ENCODE data around the gene C9orf57. TPM values are rescaled to one million over a fixed set of nuclear protein-coding genes. Genes with fewer than 3 reads are reported as not detected.

The C9orf57 gene
- total RNA-seq, 4 donors from 2014 or later: not detected

DNA sequence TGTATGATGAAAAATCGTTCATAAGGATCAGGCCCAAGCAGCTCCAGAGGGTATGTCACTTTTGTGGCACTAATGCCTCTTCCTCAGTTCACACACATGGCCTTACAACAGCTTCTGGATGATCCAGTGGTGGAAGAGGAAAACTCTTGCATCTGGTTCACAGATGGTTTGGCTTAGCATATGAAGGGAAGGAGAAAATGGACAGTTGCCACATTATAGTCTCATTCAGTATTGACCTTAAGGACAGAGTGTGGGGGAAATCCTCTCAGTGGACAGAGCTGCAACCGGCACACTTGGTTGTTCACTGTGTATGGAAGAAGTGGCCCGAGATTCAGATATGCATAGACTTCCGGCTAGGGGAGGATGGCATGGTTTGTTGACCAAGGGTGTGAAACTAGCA is 22.8 kb downstream of the C9orf57 start:
- H3K4me3 ChIP-seq (ENCODE audit: low read depth, poor library complexity, severe bottlenecking): no peak overlapping the region
- TF ChIP-seq POLR2A (IDR thresholded peaks at IDR 0.05): no peak
- TF ChIP-seq, protein P1, sequence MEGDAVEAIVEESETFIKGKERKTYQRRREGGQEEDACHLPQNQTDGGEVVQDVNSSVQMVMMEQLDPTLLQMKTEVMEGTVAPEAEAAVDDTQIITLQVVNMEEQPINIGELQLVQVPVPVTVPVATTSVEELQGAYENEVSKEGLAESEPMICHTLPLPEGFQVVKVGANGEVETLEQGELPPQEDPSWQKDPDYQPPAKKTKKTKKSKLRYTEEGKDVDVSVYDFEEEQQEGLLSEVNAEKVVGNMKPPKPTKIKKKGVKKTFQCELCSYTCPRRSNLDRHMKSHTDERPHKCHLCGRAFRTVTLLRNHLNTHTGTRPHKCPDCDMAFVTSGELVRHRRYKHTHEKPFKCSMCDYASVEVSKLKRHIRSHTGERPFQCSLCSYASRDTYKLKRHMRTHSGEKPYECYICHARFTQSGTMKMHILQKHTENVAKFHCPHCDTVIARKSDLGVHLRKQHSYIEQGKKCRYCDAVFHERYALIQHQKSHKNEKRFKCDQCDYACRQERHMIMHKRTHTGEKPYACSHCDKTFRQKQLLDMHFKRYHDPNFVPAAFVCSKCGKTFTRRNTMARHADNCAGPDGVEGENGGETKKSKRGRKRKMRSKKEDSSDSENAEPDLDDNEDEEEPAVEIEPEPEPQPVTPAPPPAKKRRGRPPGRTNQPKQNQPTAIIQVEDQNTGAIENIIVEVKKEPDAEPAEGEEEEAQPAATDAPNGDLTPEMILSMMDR (IDR thresholded peaks at IDR 0.05): no peak
- WGBS, 2 donors: 59 to 60% methylated on average over 4 of the region's 4 CpGs
- DNase-seq (ENCODE audit: low spot score in 2 of 2): no peak
- intact Hi-C loops (cut with DNase I; ENCODE audit: low total_unique reads): loop anchor here (5.0 kb wide), 1 partner anchor 235 kb away; no protein-coding TSS in a partner anchor

DNA sequence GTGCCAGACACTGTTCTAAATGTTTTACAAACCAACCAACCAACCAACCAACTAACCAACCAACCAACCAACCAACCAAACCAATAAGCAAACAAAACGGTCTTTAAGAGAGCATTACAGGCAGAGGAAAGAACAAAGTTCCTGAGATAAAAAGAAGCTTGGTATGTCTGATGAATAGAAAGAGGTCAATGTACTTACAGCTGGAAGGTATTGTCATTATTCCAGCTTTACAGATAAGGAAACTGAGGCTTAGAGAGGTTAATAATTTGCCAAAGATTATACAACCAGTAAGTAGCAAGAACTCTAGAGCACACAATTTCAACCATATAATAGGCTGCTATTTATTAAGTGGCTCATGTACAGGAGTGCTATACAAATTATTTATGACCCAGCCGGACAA is 29.6 kb downstream of the C9orf57 start:
- intact Hi-C loops (cut with DNase I; ENCODE audit: low total_unique reads): no loop called here
- TF ChIP-seq POLR2A (IDR thresholded peaks at IDR 0.05): no peak
- TF ChIP-seq, protein P1 (IDR thresholded peaks at IDR 0.05): no peak
- WGBS, 2 donors: 84 to 90% methylated on average over 2 of the region's 2 CpGs
- no peak for DNase-seq (ENCODE audit: low spot score in 2 of 2)
- no peak overlapping the region for H3K4me3 ChIP-seq (ENCODE audit: low read depth, poor library complexity, severe bottlenecking)

DNA sequence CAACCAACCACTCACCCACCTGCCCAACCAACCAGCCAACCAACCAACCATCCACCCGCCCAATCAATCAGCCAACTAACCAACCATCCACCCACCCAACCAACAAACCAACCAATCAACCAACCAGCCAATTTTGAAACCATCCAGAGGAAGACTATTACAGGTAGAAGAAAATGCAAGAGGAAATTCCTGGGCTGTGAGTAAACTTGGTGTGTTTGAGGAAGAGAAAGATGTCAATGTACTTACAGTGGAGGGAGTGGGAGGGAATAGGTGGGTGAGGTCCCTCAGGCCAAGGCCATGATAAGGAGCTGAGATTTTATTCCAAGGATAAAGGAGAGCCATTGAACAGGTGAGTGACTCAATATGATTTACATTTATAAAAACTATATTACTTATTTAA is 30.4 kb downstream of the C9orf57 start:
- 85 to 88% methylated on average over 1 of the region's 1 CpG for WGBS, 2 donors
- no peak for TF ChIP-seq POLR2A (IDR thresholded peaks at IDR 0.05)
- TF ChIP-seq, protein P1 (IDR thresholded peaks at IDR 0.05): no peak
- no peak overlapping the region for H3K4me3 ChIP-seq (ENCODE audit: low read depth, poor library complexity, severe bottlenecking)
- DNase-seq (ENCODE audit: low spot score in 2 of 2): no peak
- intact Hi-C loops (cut with DNase I; ENCODE audit: low total_unique reads): no loop called here

DNA sequence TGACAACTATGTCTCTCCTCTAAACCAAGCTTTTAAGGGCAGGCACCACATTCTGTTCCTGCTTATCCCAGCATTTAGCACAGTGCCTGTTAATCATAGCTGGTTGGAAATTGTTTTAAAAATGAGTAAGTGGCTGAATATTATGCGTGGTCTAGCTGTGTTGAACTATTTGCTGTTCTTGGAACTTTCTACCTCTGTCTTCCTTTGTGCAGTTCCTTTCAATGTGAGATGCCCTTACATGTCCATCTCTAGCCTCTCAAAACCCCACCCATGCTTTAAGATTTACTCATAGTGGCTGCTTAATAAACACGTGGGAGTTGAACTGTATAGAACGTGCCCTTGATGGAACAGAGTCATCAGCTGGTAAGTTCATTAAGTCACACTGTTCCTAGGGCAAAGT is 34.5 kb downstream of the C9orf57 start:
- TF ChIP-seq, protein P1 (IDR thresholded peaks at IDR 0.05): no peak
- TF ChIP-seq POLR2A (IDR thresholded peaks at IDR 0.05): no peak
- intact Hi-C loops (cut with DNase I; ENCODE audit: low total_unique reads): no loop called here
- 41 to 54% methylated on average over 3 of the region's 3 CpGs for WGBS, 2 donors
- DNase-seq (ENCODE audit: low spot score in 2 of 2): no peak
- no peak overlapping the region for H3K4me3 ChIP-seq (ENCODE audit: low read depth, poor library complexity, severe bottlenecking)

DNA sequence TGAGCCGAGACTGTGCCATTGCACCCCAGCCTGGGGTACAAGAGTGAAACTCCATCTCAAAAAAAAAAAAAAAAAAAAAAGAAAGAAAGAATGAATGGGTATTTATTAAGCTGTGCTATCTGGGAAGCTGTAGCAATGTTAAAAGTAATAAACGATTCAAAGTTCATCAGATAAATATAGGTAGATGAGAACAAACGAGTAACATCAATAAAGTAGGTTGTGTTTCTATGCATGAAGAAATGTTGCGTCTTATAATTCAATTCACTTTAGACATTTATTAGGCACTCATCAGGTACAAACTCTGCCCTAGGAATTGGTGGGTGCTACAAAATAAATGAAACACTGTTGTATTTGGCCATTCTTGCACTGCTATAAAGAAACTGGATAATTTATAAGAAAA is 36.8 kb downstream of the C9orf57 start:
- no peak for TF ChIP-seq POLR2A (IDR thresholded peaks at IDR 0.05)
- TF ChIP-seq, protein P1 (IDR thresholded peaks at IDR 0.05): no peak
- no peak overlapping the region for H3K4me3 ChIP-seq (ENCODE audit: low read depth, poor library complexity, severe bottlenecking)
- 77 to 92% methylated on average over 4 of the region's 4 CpGs for WGBS, 2 donors
- intact Hi-C loops (cut with DNase I; ENCODE audit: low total_unique reads): no loop called here
- DNase-seq (ENCODE audit: low spot score in 2 of 2): no peak

DNA sequence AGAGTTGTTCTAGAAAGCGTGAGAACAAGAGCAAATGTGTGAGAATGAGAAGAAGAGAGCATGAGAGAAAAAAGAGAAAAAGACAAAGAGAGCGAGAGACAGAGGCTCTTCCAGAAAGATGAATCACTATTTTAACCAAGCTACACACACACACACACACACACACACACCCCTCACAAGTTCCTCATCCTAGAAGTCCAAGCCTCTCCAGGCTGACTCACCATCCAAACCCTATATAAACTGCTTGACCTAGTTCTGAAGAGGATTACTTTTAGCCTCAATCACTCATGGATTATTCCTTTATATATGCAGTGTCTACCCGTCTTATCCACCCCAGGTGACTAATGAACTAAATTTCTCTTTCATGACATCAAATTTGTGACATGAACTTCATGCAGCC is 37.6 kb downstream of the C9orf57 start:
- intact Hi-C loops (cut with DNase I; ENCODE audit: low total_unique reads): no loop called here
- H3K4me3 ChIP-seq (ENCODE audit: low read depth, poor library complexity, severe bottlenecking): no peak overlapping the region
- TF ChIP-seq, protein P1 (IDR thresholded peaks at IDR 0.05): no peak
- TF ChIP-seq POLR2A (IDR thresholded peaks at IDR 0.05): no peak
- DNase-seq (ENCODE audit: low spot score in 2 of 2): no peak
- WGBS, 2 donors: 55 to 75% methylated on average over 3 of the region's 3 CpGs

All from lower leg skin (tissue), 4 donors.